Neuron (in vitro differentiated cells): ENCODE results near the gene SPECC1.

Experiments
- H2AFZ ChIP-seq: one replicate; pipeline ENCODE4 v1.6.1; 2013; ENCODE audit warnings: low read depth, mild to moderate bottlenecking, inconsistent platforms, low read length, moderate library complexity
- H3K27me3 ChIP-seq: one replicate; pipeline ENCODE4 v1.6.1; 2013; ENCODE audit warnings: low read length; ENCODE audit not compliant: insufficient read depth
- H3K36me3 ChIP-seq: one replicate; pipeline ENCODE4 v1.6.1; 2013; ENCODE audit warnings: low read length; ENCODE audit not compliant: insufficient read depth
- H3K4me1 ChIP-seq: one replicate; pipeline ENCODE4 v1.6.1; 2013; ENCODE audit warnings: low read length; ENCODE audit not compliant: insufficient read depth
- H3K4me3 ChIP-seq: 2 replicates; pipeline ENCODE4 v1.5.1; 2013; ENCODE audit warnings: mild to moderate bottlenecking, low read length, moderate library complexity
- H3K9me3 ChIP-seq: one replicate; pipeline ENCODE4 v1.6.1; 2013; ENCODE audit warnings: low read length

Gene SPECC1

DNA sequence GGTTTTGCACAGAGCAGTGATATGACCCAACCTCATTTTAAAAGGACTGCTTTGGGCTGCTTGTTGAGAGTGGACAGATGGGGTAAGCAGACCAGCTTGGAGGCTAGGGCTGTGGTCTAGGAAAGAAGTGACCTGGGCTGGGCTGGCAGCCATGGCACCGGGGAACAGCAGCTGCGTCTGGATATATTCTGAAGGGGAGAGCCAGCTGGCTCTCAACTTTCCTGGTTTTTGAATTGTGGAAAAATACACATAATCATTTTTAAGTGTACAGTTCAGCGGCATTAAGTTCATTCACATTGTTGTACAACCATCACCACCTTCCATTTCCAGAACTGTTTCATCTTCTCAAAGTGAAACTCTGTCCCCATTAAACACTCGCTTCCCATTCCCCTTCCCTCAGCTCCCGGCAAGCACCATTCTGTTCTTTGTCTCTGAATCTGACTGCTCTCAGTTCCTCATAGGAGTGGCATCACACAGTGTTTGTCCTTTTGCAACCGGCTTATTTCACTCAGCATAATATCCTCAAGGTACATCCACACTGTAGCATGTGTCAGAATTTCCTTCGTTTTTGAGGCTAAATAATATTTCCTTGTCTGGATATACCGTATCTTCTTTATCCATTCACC, 113.2 kb downstream of the SPECC1 start:
- H3K36me3 ChIP-seq: no peaks in the 10 kb centered on the region
- H3K9me3 ChIP-seq: peaks cover 1% of the 10 kb centered on the region
- no peak overlapping the region for H2AFZ ChIP-seq
- H3K4me1 ChIP-seq: peaks cover 3% of the 10 kb centered on the region
- no peak overlapping the region for H3K4me3 ChIP-seq
- no peaks in the 10 kb centered on the region for H3K27me3 ChIP-seq

DNA sequence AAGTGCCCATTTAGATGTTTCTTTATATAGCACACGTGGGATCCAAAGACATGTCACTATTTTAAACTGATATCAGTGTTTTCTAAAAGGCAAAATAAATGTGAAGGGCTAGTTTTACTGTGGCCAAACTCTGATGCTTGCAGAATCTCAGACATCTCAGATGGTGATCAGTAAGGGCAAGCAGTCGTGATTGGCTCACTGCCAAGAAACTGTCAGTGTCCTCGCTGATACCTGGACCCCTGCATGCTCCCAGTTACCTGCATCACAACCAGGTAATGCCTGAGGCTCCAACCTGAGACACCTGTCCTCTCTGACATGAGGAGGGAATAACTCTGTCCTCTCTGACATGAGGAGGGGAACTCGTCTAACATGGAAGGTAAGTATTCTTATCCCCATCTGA, 114.0 kb downstream of the SPECC1 start:
- H3K9me3 ChIP-seq: peaks cover 1% of the 10 kb centered on the region
- H3K4me1 ChIP-seq: peaks cover 6% of the 10 kb centered on the region
- no peaks in the 10 kb centered on the region for H3K27me3 ChIP-seq
- no peak overlapping the region for H2AFZ ChIP-seq
- no peaks in the 10 kb centered on the region for H3K36me3 ChIP-seq
- no peak overlapping the region for H3K4me3 ChIP-seq

DNA sequence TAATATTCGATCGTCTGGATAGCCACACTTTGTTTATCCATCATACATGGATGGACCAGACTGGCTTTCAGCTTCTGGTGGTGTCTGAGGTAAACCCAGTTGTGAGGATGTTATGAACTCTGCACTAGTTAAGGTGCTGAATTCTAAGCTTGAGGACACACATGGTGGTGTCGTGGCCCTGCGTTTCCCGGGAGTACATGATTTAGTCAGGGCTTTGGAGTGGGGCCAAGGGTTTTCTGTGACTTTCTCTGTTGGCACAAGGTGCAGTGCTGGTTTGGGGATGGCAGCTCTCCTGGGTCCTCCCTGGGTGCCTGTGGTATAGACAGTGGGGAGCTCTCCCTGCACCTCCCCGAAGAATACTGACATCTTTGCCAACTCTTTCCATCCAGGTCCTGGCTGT, 116.6 kb downstream of the SPECC1 start:
- no peak overlapping the region for H3K4me3 ChIP-seq
- H3K27me3 ChIP-seq: no peaks in the 10 kb centered on the region
- H3K36me3 ChIP-seq: no peaks in the 10 kb centered on the region
- no peak overlapping the region for H2AFZ ChIP-seq
- H3K4me1 ChIP-seq: peaks cover 6% of the 10 kb centered on the region
- H3K9me3 ChIP-seq: peaks cover 3% of the 10 kb centered on the region

DNA sequence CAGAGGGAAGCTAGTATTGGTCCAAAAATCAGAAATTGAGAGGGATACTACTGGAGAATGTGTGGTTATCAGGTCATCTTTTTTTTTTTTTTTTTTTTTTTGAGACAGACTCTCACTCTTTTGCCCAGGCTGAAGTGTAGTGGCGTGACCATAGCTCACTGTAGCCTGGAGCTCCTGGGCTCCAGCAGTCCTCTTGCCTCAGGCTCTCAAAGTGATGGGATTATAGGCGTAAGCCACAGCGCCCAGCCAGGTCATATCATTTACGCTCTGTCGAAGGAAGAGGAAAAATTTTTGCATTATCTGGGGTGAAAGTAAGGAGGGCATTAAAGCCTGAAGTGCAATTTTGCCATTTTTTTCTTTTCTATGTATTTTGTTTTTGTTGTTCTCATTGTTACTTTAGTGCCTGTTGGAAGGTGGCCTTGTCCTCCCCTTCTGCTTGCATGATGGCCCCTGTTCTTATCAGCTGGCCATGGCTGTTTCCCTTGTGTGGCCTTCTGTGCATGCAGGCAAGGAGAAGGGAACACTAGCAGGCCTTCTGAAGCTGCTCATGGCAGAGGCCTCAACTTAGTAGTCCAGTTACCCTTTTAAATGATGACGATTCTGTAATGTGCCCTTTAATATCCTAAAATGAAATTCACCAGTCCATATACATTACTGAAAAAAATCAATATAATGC, 118.3 kb downstream of the SPECC1 start:
- H3K4me1 ChIP-seq: peaks cover 4% of the 10 kb centered on the region
- no peak overlapping the region for H3K4me3 ChIP-seq
- no peaks in the 10 kb centered on the region for H3K36me3 ChIP-seq
- no peaks in the 10 kb centered on the region for H3K27me3 ChIP-seq
- no peak overlapping the region for H2AFZ ChIP-seq
- peaks cover 3% of the 10 kb centered on the region for H3K9me3 ChIP-seq

DNA sequence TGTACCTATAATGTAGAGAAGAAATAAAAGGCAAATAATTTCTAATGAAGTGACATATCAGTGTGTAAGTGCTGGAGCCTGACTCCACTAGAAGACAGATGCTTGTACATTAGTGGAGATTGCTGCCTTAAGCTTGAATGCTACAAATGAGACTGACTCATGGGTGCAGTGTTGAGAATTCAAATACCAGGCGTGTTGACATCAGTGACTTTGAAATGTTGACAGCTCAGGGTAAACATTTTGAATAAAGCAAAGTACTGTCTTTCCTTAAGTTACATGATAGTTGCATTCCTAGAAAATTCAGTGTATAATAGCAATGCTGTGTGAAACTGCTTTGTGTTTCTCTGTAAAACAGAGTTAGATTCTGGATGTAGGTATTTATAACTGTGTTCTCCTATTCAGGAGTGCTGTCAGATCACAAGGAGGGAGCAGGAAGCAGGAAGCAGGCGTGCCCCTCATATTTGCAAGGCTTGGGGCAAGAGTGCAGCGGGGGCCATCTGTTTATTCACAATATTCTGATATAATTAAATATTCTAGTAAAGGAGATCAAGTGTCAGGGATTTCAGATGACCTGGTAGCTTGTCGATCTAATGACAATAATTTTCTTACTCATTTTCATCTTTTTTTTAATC, 119.0 kb downstream of the SPECC1 start:
- no peaks in the 10 kb centered on the region for H3K27me3 ChIP-seq
- no peak overlapping the region for H3K4me3 ChIP-seq
- H3K4me1 ChIP-seq: peaks cover 4% of the 10 kb centered on the region
- peaks cover 3% of the 10 kb centered on the region for H3K9me3 ChIP-seq
- no peaks in the 10 kb centered on the region for H3K36me3 ChIP-seq
- H2AFZ ChIP-seq: no peak overlapping the region

DNA sequence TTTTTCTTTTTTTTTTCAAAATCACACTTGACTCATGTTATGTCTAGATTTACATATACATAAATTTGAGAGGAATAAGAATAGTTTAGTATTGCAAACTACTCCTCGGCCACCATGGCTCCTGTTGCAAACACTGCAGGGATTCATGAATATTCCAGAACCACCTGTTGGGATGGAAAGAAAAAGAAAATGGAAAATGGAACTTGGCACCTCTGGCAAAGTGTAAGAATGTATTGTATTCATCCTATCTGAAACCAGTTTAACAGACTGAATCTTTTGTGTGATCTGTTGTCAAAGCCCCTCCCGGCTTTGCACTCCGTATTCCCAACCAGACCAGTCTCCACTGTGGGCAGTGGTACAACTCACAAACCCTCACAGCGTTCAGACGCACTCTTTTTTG, 124.4 kb downstream of the SPECC1 start:
- H3K4me1 ChIP-seq: peaks cover 6% of the 10 kb centered on the region
- H3K4me3 ChIP-seq: no peak overlapping the region
- H3K27me3 ChIP-seq: peaks cover 2% of the 10 kb centered on the region
- H2AFZ ChIP-seq: no peak overlapping the region
- peaks cover 2% of the 10 kb centered on the region for H3K9me3 ChIP-seq
- no peaks in the 10 kb centered on the region for H3K36me3 ChIP-seq

DNA sequence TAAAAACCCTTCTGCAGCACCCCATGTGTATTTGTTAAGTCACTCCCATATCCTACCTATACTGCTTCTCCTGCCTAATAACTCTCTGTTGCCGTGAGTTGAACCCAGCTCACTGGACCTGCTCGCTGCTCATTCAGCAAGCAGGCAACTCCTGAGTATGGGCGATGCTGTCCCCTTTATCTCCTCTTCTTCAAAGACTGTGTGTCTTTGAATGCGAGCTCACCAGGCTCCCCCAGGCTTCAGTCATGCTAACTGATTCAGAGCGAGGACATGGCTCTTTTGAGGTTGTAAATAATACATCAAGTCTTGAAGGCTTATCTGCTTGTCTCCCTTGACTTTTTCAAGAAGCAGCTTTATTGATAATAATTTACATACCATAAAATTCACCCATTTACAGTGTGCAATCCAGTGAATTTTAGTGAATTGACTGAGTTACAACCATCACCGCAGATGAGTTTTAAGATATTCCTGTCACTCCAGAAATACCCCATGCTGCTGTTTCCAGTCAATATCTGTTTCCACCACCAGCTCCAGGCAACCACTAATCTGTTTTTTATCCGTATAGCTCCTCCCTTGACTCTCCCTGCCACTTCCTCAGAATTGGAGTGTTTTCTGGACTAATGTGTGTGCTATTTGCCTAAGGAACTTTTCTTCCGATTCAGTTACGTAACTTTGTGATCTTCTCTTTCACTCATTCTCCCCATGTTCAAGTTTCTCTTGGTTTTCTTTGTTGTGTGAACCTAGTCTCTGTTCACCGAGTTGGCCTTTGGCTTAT, 132.2 kb downstream of the SPECC1 start:
- no peak overlapping the region for H3K4me3 ChIP-seq

DNA sequence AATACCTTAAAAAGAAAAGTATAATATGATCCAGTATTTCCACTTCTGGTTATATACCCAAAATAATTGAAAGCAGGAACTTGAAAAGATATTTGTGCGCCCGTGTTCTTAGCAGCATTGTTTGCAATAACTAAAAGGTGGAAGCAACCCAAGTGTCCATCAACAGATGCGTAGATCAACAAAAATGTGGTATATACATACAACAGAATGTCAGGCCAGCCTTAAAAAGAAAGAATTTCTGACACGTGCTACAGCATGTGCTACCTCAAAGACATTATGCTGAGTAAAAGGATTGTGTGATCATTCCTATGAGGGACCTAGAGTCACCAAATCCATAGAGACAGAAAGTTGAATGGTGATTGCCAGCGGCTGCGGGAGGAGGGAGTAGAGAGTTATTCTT, 133.1 kb downstream of the SPECC1 start:
- H3K36me3 ChIP-seq: no peaks in the 10 kb centered on the region

More for the DNA sequence above, 132.2 kb downstream of the SPECC1 start:
- H3K27me3 ChIP-seq: no peaks in the 10 kb centered on the region
- no peaks in the 10 kb centered on the region for H3K36me3 ChIP-seq
- H3K9me3 ChIP-seq: no peaks in the 10 kb centered on the region
- H3K4me1 ChIP-seq: peaks cover 11% of the 10 kb centered on the region
- no peak overlapping the region for H2AFZ ChIP-seq

DNA sequence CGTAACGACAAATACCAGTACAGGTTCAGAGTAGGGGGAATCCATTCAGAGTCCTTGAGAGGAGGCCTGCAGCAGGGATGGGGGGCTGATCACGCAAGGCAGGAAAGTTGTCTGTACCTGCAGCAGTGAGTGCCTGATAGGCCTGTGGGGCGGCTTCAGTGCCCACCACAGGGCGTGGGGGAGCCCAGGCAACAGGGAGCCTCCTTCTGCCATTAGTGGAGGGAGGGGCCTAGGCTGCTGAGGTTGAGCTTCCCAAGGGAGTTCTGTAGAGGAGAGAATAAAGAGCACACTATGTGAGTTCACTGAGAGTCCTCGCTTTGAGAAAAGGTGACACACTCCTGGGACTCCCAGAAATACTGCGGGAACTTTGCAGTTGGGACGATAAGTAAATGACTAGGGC, 134.6 kb downstream of the SPECC1 start:
- no peaks in the 10 kb centered on the region for H3K27me3 ChIP-seq
- H3K4me1 ChIP-seq: peaks cover 11% of the 10 kb centered on the region
- no peaks in the 10 kb centered on the region for H3K9me3 ChIP-seq
- no peaks in the 10 kb centered on the region for H3K36me3 ChIP-seq
- no peak overlapping the region for H2AFZ ChIP-seq
- H3K4me3 ChIP-seq: no peak overlapping the region

More for the DNA sequence above, 133.1 kb downstream of the SPECC1 start:
- Histone ChIP-seq H2AFZ (no peak overlapping the region), H3K27me3 (no peaks in the 10 kb centered on the region), H3K4me1 (peaks cover 11% of the 10 kb centered on the region), H3K4me3 (no peak overlapping the region), H3K9me3 (no peaks in the 10 kb centered on the region)

DNA sequence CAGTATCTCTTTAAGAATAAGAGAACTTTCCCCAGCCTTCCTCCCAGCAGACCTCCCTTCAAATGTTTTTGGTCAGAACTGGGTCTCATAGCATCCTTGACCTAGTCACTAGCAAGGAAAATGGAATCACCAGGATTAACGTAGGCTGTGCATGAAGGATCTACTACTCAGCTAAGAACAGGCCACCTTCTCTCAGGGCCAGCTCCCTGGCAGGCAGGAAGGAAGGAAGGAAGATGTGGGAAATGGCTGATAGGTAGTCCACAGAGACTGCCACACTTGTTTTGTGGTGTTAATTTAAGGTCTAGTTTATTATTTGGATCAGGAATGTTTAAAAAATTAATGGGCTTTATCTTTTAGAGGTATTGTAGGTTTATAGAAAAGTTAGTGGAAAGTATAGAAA, 136.4 kb downstream of the SPECC1 start:
- H3K36me3 ChIP-seq: no peaks in the 10 kb centered on the region
- peaks cover 11% of the 10 kb centered on the region for H3K4me1 ChIP-seq
- H3K27me3 ChIP-seq: peaks cover 4% of the 10 kb centered on the region
- no peaks in the 10 kb centered on the region for H3K9me3 ChIP-seq
- no peak overlapping the region for H3K4me3 ChIP-seq
- no peak overlapping the region for H2AFZ ChIP-seq

DNA sequence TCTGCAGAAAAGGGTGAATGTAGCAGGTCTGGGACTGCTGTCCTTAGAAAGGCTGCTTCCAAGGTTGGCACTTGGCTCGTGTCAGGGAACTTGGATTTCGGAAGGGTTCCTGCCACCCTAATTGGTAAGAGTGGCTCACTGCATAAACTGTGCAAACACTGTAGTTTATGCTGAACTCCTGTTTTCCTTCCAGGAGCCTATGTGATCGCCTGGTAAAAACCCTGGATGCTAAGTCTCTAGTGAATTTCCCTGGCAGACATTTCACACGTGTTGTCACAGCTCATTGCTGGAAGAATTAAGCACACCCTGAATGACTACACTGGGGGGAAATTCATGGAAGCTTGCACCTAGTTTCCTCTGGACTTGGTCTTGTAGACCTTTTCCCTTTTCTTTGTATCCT, 140.1 kb downstream of the SPECC1 start:
- no peak overlapping the region for H3K4me3 ChIP-seq
- no peaks in the 10 kb centered on the region for H3K36me3 ChIP-seq
- no peaks in the 10 kb centered on the region for H3K9me3 ChIP-seq
- H2AFZ ChIP-seq: no peak overlapping the region
- peaks cover 4% of the 10 kb centered on the region for H3K27me3 ChIP-seq
- no peaks in the 10 kb centered on the region for H3K4me1 ChIP-seq

DNA sequence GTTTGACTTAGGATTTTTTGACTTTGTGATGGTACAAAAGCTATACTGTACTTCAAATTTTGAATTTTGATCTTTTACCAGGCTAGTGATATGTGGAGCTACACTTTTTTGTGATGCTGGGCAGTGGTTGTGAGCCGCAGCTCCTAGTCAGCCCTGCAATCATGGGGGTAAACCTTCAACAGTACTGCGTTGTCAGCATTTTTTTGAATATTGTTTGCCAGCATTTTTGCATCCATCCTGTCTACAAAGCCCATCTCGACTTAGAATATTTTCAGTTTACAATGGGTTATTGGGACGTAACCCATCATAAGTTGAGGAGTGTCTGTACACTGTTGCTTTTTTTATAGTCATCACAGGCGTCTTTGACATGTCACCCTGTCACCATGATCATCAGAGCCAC, 142.0 kb downstream of the SPECC1 start:
- no peaks in the 10 kb centered on the region for H3K4me1 ChIP-seq
- H3K9me3 ChIP-seq: no peaks in the 10 kb centered on the region
- peaks cover 13% of the 10 kb centered on the region for H3K27me3 ChIP-seq
- H3K4me3 ChIP-seq: no peak overlapping the region
- H3K36me3 ChIP-seq: no peaks in the 10 kb centered on the region
- H2AFZ ChIP-seq: no peak overlapping the region

DNA sequence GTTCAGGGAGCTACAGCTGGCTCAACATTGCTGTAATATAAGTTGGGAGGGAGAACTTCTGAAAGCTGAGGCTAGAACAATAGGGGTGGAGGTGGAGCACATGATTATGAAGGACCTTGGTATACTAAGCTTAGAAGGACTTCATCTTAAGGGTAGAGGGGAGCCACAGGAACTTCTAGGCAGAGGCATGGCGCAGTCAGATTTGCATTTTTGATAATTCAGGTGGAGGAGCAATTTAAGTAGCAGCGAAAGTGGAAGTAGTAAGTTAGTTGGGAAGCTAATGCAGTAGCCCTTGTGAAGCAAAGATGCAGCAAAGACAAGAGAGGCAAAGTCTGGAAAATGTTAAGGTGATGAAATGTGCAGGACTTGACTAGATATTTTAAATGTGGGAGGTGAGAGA, 144.1 kb downstream of the SPECC1 start:
- H3K4me1 ChIP-seq: peaks cover 13% of the 10 kb centered on the region
- H3K36me3 ChIP-seq: no peaks in the 10 kb centered on the region
- no peaks in the 10 kb centered on the region for H3K9me3 ChIP-seq
- H2AFZ ChIP-seq: no peak overlapping the region
- H3K27me3 ChIP-seq: peaks cover 13% of the 10 kb centered on the region
- H3K4me3 ChIP-seq: no peak overlapping the region
